Epithelial cell of proximal tubule (primary cell): ENCODE data around the gene NFKBIE. TPM values are rescaled to one million over a fixed set of nuclear protein-coding genes. Genes with fewer than 3 reads are reported as not detected.

ENCODE experiments used
- DNase-seq: peaks from one replicate; pipeline ENCODE4 v3.0.0-alpha.2; 2011; ENCODE audit warnings: low read depth
- H3K4me3 ChIP-seq: 2 replicates; pipeline ENCODE4 v1.5.1; 2011; ENCODE audit warnings: low read depth, mild to moderate bottlenecking, low read length
- CTCF ChIP-seq: conservative IDR thresholded peaks from 2 replicates; pipeline ENCODE4 v1.5.1; 2012; ENCODE audit warnings: low read depth, mild to moderate bottlenecking, low read length
- total RNA-seq: library from RNA; depleted of rRNA; stranded (reverse); fragments of >200 nt; gene quantifications from 2 replicates; pipeline ENCODE4 v1.2.3, GENCODE V29; 2015

NFKBIE gene
- total RNA-seq, 1 donor from 2014 or later = 131 TPM

GRCh38 chr6:44271914-44272313 lies 6.6 kb upstream of the NFKBIE start:
- H3K4me3 ChIP-seq = no peak overlapping the region
- no peak for TF ChIP-seq CTCF
- DNase-seq = no peak

GRCh38 chr6:44271406-44271723 lies 6.0 kb upstream of the NFKBIE start:
- TF ChIP-seq CTCF = no peak
- no peak for DNase-seq
- H3K4me3 ChIP-seq = no peak overlapping the region

GRCh38 chr6:44270526-44271405 lies 5.4 kb upstream of the NFKBIE start:
- TF ChIP-seq CTCF = no peak
- H3K4me3 ChIP-seq = no peak overlapping the region
- no peak for DNase-seq

GRCh38 chr6:44269921-44270525 lies 4.7 kb upstream of the NFKBIE start, which contains the start of gene TMEM151B:
Gene TMEM151B (plus strand): TSS chr6:44270450. CDS start chr6:44270743, 293 bp downstream.
- DNase-seq = no peak
- no peak for TF ChIP-seq CTCF
- H3K4me3 ChIP-seq = no peak within 1 kb of the TSS

- H3K4me3 ChIP-seq = no peak overlapping the region
- TF ChIP-seq CTCF = no peak
- DNase-seq = no peak
Observed at GRCh38 chr6:44269178-44269920, 4.0 kb upstream of the NFKBIE start.

GRCh38 chr6:44268095-44268628 lies 2.8 kb upstream of the NFKBIE start:
- H3K4me3 ChIP-seq = no peak overlapping the region
- no peak for DNase-seq
- TF ChIP-seq CTCF = peak; percentile 99
